D721Med (cell line): ENCODE measurements around the gene CEBPB.

ENCODE experiments used
- DNase-seq: peaks from one replicate; pipeline ENCODE4 v3.0.0; 2011; ENCODE audit warnings: low spot score; ENCODE audit not compliant: insufficient read length
- FAIRE-seq: peaks from 2 replicates; lab custom pipeline; 2011; peaks lifted over from hg19 to GRCh38; lab: Jason Lieb, UNC
- TF ChIP-seq, protein P1 (sequence below): IDR thresholded peaks from 2 replicates; pipeline ENCODE4 v1.5.1; 2012; ENCODE audit warnings: mild to moderate bottlenecking, control low read depth; ENCODE audit not compliant: insufficient read depth; ENCODE audit errors: missing control alignments

The CEBPB gene

GRCh38 chr20:50232651-50233324 lies 42.2 kb downstream of the CEBPB start:
- FAIRE-seq (no peak), DNase-seq (no peak)
- TF ChIP-seq, protein P1, sequence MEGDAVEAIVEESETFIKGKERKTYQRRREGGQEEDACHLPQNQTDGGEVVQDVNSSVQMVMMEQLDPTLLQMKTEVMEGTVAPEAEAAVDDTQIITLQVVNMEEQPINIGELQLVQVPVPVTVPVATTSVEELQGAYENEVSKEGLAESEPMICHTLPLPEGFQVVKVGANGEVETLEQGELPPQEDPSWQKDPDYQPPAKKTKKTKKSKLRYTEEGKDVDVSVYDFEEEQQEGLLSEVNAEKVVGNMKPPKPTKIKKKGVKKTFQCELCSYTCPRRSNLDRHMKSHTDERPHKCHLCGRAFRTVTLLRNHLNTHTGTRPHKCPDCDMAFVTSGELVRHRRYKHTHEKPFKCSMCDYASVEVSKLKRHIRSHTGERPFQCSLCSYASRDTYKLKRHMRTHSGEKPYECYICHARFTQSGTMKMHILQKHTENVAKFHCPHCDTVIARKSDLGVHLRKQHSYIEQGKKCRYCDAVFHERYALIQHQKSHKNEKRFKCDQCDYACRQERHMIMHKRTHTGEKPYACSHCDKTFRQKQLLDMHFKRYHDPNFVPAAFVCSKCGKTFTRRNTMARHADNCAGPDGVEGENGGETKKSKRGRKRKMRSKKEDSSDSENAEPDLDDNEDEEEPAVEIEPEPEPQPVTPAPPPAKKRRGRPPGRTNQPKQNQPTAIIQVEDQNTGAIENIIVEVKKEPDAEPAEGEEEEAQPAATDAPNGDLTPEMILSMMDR: no peak

DNA sequence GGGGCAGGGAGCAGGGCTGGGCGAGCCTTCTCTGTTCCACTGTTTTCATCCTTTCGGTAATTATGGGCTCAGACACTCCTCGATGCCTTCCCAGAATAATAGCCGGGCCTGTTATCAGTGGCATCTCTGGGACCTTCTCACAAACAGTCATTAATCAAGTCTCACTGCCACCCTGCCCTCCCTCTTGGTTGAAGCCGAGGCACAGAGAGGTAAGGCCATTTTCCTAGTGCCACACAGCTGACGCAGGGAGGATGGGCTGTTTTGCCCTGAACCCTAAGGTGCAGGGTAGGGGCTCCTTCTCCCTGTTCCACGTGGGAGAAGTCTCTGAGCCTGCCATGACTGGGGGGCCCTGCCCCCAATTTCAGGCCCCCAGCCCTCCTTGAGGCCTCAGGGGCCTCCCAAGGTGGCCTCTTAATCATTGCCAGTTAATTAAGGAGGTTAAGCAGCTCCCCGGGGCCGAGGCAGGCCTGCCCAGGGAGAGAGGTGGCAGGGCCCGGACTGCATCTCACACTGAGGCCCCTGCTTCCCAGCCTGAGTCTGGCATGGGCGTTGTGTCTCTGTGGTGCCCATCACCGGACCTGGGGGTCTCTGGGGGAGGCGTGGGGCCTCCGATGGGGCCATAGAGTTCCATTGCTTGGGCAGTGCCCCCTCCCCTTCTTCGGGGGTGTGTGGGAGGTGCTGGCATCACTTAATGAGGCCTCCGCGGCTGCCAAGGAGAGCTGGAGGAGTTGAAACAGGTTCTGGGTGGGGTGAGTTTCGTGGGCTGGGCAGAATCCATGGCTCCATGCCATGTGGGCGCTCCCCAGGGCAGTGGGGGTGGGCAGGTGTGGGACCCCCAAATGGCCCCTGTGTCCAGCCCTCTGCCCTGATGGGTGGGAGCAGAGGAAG lies 42.9 kb downstream of the CEBPB start:
- no peak for FAIRE-seq
- no peak for DNase-seq
- TF ChIP-seq, protein P1: no peak

DNA sequence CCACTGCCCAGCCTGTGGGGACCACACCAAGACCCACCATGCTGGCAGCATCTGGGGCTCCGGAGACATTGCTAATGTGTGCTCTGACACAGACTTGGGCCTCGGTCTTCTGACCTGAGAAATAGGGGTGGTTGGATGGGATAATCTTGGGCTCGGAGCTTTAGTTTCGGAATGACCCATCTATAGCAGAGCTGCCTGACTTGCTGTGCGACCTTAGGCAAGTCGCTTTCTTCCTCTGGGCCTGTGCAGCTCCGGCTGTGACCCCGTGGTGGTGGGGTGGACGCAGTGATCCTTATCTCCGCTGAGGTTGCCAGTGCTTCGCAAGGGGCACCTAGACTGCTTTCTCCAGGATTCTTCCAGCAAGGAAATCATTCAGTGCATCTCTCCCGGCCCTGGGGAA lies 43.7 kb downstream of the CEBPB start:
- no peak for DNase-seq
- no peak for FAIRE-seq
- TF ChIP-seq, protein P1: no peak

- DNase-seq (no peak), FAIRE-seq (no peak)
- TF ChIP-seq, protein P1: no peak
These were observed 46.7 kb downstream of the CEBPB start for GRCh38 chr20:50237349-50237748.

DNA sequence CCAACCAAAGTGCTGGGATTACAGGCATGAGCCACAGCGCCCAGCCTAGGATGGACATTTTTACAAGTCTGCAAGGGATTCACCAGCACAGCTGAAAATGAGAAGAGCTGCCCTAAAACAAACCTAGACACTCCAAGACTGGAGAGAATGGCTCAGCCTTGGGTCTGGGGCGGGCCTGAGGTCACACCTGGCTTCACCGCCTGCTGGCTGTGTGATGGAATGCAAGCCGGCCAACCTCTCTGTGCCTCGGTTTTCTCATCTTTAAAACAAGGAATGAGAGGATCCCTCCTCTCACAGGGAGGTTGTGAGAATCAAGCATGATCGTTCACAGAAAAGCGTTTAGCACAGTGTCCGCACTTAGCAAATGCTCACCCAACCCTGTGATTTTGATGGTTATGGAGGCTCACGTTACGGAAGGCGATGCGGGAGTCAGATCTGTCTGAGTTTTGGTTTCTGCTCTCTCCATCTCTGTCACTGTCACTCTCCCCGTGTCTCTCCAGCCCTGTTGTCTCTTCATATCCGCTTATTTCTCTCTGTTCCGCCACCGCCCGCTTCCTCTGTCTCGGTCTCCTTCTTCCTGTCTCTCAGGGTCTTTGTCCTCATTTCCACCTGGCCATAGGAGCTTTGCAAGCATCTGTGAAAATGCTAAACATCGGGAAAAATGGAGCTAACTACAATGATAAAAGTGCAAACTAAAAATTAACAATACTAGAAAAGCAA lies 47.6 kb downstream of the CEBPB start:
- DNase-seq (no peak), FAIRE-seq (no peak)
- TF ChIP-seq, protein P1: no peak

- FAIRE-seq (no peak), DNase-seq (no peak)
- TF ChIP-seq, protein P1: no peak
These were observed 49.5 kb downstream of the CEBPB start for GRCh38 chr20:50240092-50240491.

GRCh38 chr20:50242178-50242514 lies 51.5 kb downstream of the CEBPB start:
- TF ChIP-seq, protein P1: no peak
- FAIRE-seq (no peak), DNase-seq (no peak)
